Mesodermal cell (in vitro differentiated cells): Measurements from ENCODE around the gene RCAN1.

ENCODE experiments used
- H3K27ac ChIP-seq: 2 replicates; pipeline ENCODE4 v1.7.0; 2013; ENCODE audit warnings: mild to moderate bottlenecking, low read depth, low read length, moderate library complexity; ENCODE audit not compliant: severe bottlenecking
- H3K36me3 ChIP-seq: 2 replicates; pipeline ENCODE4 v1.7.1; 2013; ENCODE audit warnings: mild to moderate bottlenecking, low read length, moderate library complexity; ENCODE audit not compliant: control insufficient read depth, insufficient read depth
- H3K4me1 ChIP-seq: one replicate; pipeline ENCODE4 v1.7.1; 2013; ENCODE audit warnings: mild to moderate bottlenecking, low read length; ENCODE audit not compliant: insufficient read depth, control insufficient read depth, poor library complexity, severe bottlenecking
- H3K4me3 ChIP-seq: 2 replicates; pipeline ENCODE4 v1.7.0; 2013; ENCODE audit warnings: low read length, control low read depth, mild to moderate bottlenecking; ENCODE audit not compliant: insufficient read depth, poor library complexity, severe bottlenecking; ENCODE audit errors: extremely low read depth
- H3K9me3 ChIP-seq: 2 replicates; pipeline ENCODE4 v1.7.1; 2013; ENCODE audit warnings: mild to moderate bottlenecking, low read length, moderate library complexity; ENCODE audit not compliant: control insufficient read depth
- WGBS, 2 experiments: methylation state at CpG; one replicate each; pipeline ENCODE4 v1.1.5; 2013; ENCODE audit warnings: missing lambda C conversion rate in 2 of 2; ENCODE audit not compliant: insufficient coverage in 2 of 2; 5-methylcytosine and 5-hydroxymethylcytosine counted together

The RCAN1 gene

DNA sequence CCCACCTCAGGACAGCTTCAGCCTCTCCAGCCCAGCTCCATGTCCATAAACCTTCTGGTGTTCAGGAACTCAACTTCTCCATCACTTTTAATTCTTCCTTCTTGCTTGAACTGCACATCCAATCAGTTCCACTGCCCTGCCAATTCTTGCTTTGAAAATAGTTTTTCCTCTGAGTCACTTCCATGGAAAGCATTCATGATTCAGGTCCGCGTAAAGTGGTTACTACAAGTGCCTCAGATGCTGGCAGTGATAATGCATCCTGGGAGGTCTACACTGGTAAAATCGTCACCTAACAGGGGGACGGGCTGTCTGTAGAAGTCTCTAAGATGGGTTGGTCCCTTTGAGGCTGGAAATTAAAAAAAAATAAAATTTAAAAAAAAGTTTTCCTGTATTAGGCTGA lies 25.9 kb upstream of the RCAN1 start:
- no peak overlapping the region for H3K4me3 ChIP-seq
- H3K36me3 ChIP-seq: no peaks in the 10 kb centered on the region
- WGBS, 2 experiments: 94 to 100% methylated on average over 2 to 4 of the region's 4 CpGs
- H3K27ac ChIP-seq: no peak overlapping the region
- H3K9me3 ChIP-seq: no peaks in the 10 kb centered on the region
- no peaks in the 10 kb centered on the region for H3K4me1 ChIP-seq

DNA sequence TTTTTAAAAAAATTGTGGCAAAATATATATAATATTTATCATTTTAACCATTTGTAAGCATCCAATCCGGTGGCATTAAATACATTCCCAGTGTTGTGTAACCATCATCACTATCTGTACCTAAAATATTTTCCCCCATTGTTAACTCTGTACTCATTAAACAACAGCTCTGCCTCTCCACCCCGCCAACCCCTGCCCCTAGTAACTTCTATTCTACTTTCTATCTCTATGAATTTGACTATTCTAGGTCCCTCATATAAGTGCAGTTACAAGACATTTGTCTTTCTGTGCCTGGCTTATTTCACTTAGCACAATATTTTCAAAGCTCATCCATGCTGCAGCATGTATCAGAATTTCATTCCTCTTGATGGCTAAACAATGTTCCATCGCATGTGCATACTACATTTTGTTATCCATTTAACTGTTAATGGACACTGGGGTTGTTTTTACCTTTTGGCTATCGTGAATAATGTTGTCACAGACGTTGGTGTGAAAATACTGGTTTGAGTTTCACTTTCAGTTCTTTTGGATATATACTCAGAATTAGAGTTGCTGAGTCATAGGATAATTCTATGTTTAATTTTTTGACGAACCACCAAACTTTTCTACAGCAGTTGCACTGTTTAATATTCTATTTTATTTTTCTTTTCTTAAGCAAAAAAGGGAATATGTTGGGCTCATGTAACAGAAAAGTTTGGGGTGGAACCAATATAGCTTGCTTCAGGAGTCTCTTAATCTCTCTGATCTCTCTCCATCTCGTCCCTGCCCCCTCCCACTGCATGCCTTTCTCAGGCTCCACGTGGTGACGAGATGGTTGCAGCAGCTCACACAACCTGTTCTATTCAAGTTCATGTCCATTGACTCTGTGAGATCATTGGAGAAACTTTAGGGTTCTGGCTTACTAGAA lies 25.2 kb upstream of the RCAN1 start:
- no peaks in the 10 kb centered on the region for H3K4me1 ChIP-seq
- WGBS, 2 experiments: 61 to 77% methylated on average over 5 to 7 of the region's 9 CpGs
- no peak overlapping the region for H3K4me3 ChIP-seq
- H3K9me3 ChIP-seq: no peaks in the 10 kb centered on the region
- no peaks in the 10 kb centered on the region for H3K36me3 ChIP-seq
- H3K27ac ChIP-seq: no peak overlapping the region

DNA sequence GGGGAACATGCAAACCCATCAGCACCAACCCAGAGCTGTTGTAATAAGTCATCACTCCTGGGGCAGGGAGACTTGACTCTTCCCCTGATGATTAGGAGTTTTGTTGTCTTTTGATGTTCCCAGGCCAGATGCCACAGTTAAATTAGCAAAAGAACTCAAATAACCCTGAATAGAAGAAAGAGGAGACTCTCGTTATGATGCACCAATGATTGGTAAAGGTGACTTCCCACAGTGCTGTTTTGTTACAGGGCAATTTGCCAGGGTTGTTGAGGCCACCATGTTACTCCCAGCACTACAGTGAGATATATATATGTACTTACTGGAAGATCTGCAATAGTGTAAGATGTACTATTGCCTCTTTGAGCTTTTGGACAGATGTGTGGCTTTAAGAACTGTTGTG lies 24.3 kb upstream of the RCAN1 start:
- Histone ChIP-seq H3K9me3 (no peaks in the 10 kb centered on the region), H3K36me3 (no peaks in the 10 kb centered on the region), H3K4me3 (no peak overlapping the region), H3K27ac (no peak overlapping the region), H3K4me1 (no peaks in the 10 kb centered on the region)
- WGBS, 2 experiments: no CpG with 5 or more reads among the region's 1 CpG

DNA sequence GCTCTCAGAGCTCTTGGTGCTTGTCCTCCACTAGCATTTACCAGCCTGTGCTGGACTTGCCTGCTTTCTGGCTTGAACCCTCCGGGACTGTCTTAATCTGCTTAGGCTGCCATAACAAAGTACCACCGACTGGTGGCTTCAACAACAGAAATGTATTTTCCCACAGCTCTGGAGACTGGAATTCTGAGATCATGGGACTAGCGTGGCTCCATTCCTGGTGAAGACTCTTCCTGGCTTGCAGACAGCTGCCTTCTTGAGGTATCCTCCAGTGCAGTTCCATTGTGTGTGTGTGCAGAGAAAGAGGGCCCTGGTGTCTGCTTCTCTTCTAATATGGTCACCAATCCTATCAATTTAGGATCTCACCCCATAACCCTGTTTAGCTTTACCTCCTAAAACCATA lies 22.0 kb upstream of the RCAN1 start:
- Histone ChIP-seq H3K4me1 (no peaks in the 10 kb centered on the region), H3K27ac (no peak overlapping the region), H3K9me3 (no peaks in the 10 kb centered on the region), H3K4me3 (no peak overlapping the region), H3K36me3 (no peaks in the 10 kb centered on the region)
- WGBS, 2 experiments: 85 to 96% methylated on average over 3 of the region's 3 CpGs

DNA sequence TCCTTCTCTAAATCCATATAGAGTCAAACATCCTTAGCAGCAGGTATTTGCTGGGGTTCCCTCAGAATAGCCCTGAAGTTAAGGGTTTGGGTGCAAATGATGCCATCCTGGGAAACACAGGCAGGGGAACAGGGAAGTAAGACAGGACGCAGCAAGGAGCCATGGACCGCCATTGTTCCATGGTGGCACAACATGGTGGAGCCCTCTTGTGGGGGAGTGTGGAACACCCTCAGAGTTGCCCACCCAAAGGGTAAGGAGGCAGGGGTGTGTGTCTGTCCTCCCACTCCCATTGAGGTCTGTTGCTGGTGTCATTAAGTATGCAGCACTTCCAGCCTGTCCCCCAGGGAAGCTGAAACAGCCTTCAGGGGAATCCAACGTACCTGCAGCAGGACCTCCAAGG lies 20.4 kb upstream of the RCAN1 start:
- no peaks in the 10 kb centered on the region for H3K36me3 ChIP-seq
- H3K27ac ChIP-seq: no peak overlapping the region
- H3K9me3 ChIP-seq: no peaks in the 10 kb centered on the region
- H3K4me1 ChIP-seq: no peaks in the 10 kb centered on the region
- no peak overlapping the region for H3K4me3 ChIP-seq
- WGBS, 2 experiments: 76 to 87% methylated on average over 2 to 3 of the region's 3 CpGs

DNA sequence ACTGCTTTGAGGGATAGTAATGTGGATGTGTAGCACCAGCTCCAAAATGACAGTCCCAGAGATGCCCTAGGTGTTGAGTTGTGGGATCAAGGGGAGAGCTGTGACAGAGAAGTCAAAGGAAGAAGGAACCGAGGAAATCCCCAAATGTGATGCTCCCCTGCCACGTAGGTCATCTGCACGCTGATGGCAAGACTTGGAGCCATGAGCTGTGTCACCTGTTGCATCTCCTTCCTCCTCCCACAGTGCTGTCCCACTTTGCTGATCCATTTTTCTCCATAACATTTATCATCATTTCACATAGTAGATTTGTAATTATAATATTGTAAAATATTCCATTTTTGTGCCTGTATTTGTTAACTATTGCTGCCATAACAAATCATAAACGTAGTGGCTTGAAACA lies 17.6 kb upstream of the RCAN1 start:
- H3K9me3 ChIP-seq: no peaks in the 10 kb centered on the region
- WGBS, 2 experiments: 83% methylated on average over 3 of the region's 4 CpGs; no CpG with 5 or more reads in 1 of the 2 experiments
- no peak overlapping the region for H3K4me3 ChIP-seq
- no peaks in the 10 kb centered on the region for H3K4me1 ChIP-seq
- H3K27ac ChIP-seq: no peak overlapping the region
- no peaks in the 10 kb centered on the region for H3K36me3 ChIP-seq

DNA sequence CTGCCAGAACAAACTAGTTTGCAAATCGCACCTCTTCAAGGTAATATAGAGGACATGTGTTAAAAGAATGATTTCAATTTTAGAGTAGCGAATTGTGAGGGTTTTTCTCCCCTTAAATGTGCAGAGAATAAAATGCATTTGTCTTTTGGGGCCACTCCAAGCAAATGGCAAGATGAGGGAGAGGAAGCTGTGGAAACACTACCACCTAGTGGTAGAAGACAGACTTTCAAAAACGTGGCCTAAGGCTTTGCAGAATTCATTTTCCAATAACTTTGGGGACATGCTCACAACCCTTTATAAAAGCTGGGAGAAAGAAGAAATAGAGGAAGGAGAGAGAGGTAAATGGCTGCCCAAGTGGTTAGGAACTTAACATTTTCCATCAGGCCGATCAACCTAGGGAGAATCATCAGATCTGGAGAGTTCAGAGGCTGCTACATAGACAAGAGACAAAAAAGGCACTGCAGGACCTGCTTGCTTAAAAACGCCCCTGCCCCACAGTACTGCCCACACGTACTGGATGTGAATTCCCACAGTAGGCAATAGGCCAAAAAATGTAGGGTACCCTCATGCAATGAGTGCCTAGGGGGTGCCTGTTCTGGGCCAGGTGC lies 15.7 kb upstream of the RCAN1 start:
- WGBS, 2 experiments: 16 to 19% methylated on average over 4 to 5 of the region's 6 CpGs
- Histone ChIP-seq H3K4me3 (no peak overlapping the region), H3K36me3 (no peaks in the 10 kb centered on the region), H3K4me1 (no peaks in the 10 kb centered on the region), H3K9me3 (no peaks in the 10 kb centered on the region), H3K27ac (no peak overlapping the region)

DNA sequence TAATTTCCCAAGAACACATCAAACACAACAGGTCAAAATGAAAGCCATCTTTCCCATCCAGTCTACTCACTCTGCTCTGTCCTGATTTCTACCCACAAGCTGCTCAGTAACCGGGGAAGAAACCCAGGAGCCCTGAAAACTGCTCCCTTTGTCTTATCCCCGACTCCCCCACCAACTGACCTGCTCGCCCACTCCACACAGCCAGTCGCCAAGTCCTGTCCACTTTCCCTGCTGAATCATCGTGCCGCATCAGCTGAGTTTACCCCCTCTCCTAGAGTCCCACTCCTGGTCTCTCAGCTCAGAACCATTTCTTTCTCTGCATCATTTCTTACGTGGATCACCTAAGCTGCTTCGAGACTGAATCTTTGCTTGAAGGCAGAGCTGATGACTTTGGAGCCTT lies 11.2 kb upstream of the RCAN1 start:
- no peaks in the 10 kb centered on the region for H3K4me1 ChIP-seq
- H3K9me3 ChIP-seq: no peaks in the 10 kb centered on the region
- 88 to 91% methylated on average over 8 of the region's 8 CpGs for WGBS, 2 experiments
- H3K27ac ChIP-seq: no peak overlapping the region
- no peak overlapping the region for H3K4me3 ChIP-seq
- H3K36me3 ChIP-seq: no peaks in the 10 kb centered on the region

DNA sequence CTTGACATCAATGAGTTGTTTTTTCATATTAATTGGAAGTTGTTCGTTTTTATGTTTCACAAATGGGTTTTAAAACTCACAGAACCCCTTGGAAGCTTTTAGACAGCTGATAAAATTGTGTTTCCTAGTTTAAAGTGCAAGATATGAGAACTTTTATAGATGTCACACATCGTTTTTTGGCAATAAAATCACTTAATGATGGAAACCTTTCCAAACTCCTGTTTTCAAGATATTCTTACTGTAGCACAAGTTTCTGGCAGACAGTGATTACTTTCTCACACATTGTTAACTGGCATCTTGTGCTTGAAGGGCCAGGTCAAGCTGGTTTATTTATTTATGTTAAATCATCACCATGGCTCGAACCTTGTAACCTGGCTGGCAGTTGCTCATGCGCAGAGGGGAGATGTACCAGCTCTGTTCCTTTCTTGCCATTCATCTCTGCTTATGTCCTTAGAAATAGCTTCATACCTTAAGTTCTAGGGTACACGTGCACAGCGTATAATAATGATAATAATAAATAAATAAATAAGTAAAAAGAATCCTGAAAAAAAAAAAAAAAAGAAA lies 10.2 kb upstream of the RCAN1 start:
- WGBS, 2 experiments: 83% methylated on average over 1 of the region's 6 CpGs; no CpG with 5 or more reads in 1 of the 2 experiments
- Histone ChIP-seq H3K27ac (no peak overlapping the region), H3K36me3 (no peaks in the 10 kb centered on the region), H3K9me3 (no peaks in the 10 kb centered on the region), H3K4me1 (no peaks in the 10 kb centered on the region), H3K4me3 (no peak overlapping the region)

DNA sequence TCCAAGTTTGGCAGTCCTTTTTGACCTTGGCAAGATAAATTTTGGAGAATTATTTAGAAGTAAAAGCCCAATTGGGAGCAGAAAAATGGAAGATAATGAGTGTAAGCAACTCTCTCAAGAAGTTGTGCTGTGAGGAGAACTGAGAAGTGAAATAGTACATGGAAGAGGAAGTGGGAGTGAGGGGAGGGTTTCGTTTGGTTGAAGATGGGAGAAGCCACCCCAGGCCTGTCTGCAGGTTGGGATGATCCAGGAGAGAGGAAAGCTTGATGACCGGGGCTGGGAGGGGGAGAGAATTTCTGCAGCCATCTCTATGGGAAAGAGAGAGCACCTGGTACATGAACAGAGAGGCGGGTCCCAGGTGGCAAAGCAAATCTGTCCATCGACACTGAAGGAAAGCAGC lies 8.6 kb upstream of the RCAN1 start:
- H3K4me1 ChIP-seq: no peaks in the 10 kb centered on the region
- WGBS, 2 experiments: 78 to 86% methylated on average over 4 of the region's 4 CpGs
- H3K4me3 ChIP-seq: no peak overlapping the region
- H3K27ac ChIP-seq: no peak overlapping the region
- H3K36me3 ChIP-seq: no peaks in the 10 kb centered on the region
- H3K9me3 ChIP-seq: no peaks in the 10 kb centered on the region
